HEK293 (cell line): ENCODE results near the gene KLF11.

Experiments used
- CTCF ChIA-PET: fragments of 350-600 bp; formaldehyde crosslinking; extraction: SDS; loops from one replicate; lab custom pipeline; 2021; ENCODE audit warnings: antibody characterized with exemption; lab: Yijun Ruan, JAX
- POLR2A ChIA-PET: fragments of 300-600 bp; formaldehyde crosslinking; extraction: SDS; loops from one replicate; lab custom pipeline; 2020; ENCODE audit warnings: antibody characterized with exemption, inconsistent platforms; lab: Yijun Ruan, JAX
- H3K27ac ChIP-seq: fragments of 200-500 bp; sonication (Bioruptor generic); 2 replicates; pipeline ENCODE4 v1.5.1; 2014; ENCODE audit warnings: low read depth, low read length, control low read depth, inconsistent platforms; ENCODE audit errors: extremely low read depth
- H3K36me3 ChIP-seq, 2 experiments: fragments of 200-500 bp in 1 of 2; sonication (Bioruptor generic) in 1 of 2; 1 replicate in 1 of 2; 2 replicates in 1 of 2; pipeline ENCODE4 v1.5.1; 2014 to 2017; ENCODE audit warnings: inconsistent platforms in 2 of 2, low read length in 2 of 2; ENCODE audit not compliant: control insufficient read depth in 2 of 2, insufficient read depth in 1 of 2
- H3K4me1 ChIP-seq: fragments of 200-500 bp; sonication (Bioruptor generic); 2 replicates; pipeline ENCODE4 v1.5.1; 2014; ENCODE audit warnings: mild to moderate bottlenecking, low read length, inconsistent platforms; ENCODE audit not compliant: control insufficient read depth, insufficient read depth
- H3K4me3 ChIP-seq: 2 replicates; pipeline ENCODE4 v1.5.1; 2011; ENCODE audit warnings: low read depth, mild to moderate bottlenecking, control low read depth, low read length, moderate library complexity
- H3K9me3 ChIP-seq: fragments of 200-500 bp; sonication (Bioruptor generic); 2 replicates; pipeline ENCODE4 v1.5.1; 2014; ENCODE audit warnings: low read depth, low read length, inconsistent platforms; ENCODE audit not compliant: control insufficient read depth, insufficient read depth
- BCL6B ChIP-seq: fragments of 450-650 bp; formaldehyde crosslinking; IDR thresholded peaks from 2 replicates; pipeline ENCODE4 v1.5.1; 2017; ENCODE audit warnings: missing biosample characterization, missing genetic modification characterization
- GLIS2 ChIP-seq: fragments of 450-650 bp; formaldehyde crosslinking; IDR thresholded peaks from 2 replicates; pipeline ENCODE4 v1.5.1; 2016; ENCODE audit warnings: missing biosample characterization, missing genetic modification characterization
- HOXC10 ChIP-seq: sonication (generic); formaldehyde crosslinking; IDR thresholded peaks from 2 replicates; pipeline ENCODE4 v1.8.1; 2023; ENCODE audit warnings: mild to moderate bottlenecking, missing genetic modification reagents
- MZF1 ChIP-seq: fragments of 450-650 bp; formaldehyde crosslinking; IDR thresholded peaks from 2 replicates; pipeline ENCODE4 v1.5.1; 2017; ENCODE audit warnings: missing biosample characterization, missing genetic modification characterization, borderline replicate concordance
- OVOL3 ChIP-seq: fragments of 450-650 bp; formaldehyde crosslinking; IDR thresholded peaks from 2 replicates; pipeline ENCODE4 v1.5.1; 2016; ENCODE audit warnings: missing biosample characterization, missing genetic modification characterization
- RBAK ChIP-seq: fragments of 450-650 bp; formaldehyde crosslinking; IDR thresholded peaks from 2 replicates; pipeline ENCODE4 v1.5.1; 2016; ENCODE audit warnings: missing biosample characterization, missing genetic modification characterization
- ZBTB1 ChIP-seq: fragments of 450-650 bp; formaldehyde crosslinking; IDR thresholded peaks from 2 replicates; pipeline ENCODE4 v1.5.1; 2016; ENCODE audit warnings: missing biosample characterization, missing genetic modification characterization
- ZBTB11 ChIP-seq: fragments of 450-650 bp; formaldehyde crosslinking; conservative IDR thresholded peaks from 2 replicates; pipeline ENCODE4 v1.5.1; 2016; ENCODE audit warnings: low read depth, missing biosample characterization, missing genetic modification characterization
- ZNF10 ChIP-seq: fragments of 450-650 bp; formaldehyde crosslinking; IDR thresholded peaks from 2 replicates; pipeline ENCODE4 v1.5.1; 2017; ENCODE audit warnings: missing biosample characterization, missing genetic modification characterization
- ZNF138 ChIP-seq: fragments of 450-650 bp; formaldehyde crosslinking; IDR thresholded peaks from 2 replicates; pipeline ENCODE4 v1.5.1; 2016; ENCODE audit warnings: missing biosample characterization, missing genetic modification characterization, borderline replicate concordance
- ZNF155 ChIP-seq: fragments of 450-650 bp; formaldehyde crosslinking; IDR thresholded peaks from 2 replicates; pipeline ENCODE4 v1.5.1; 2016; ENCODE audit warnings: missing biosample characterization, missing genetic modification characterization
- ZNF266 ChIP-seq: fragments of 450-650 bp; formaldehyde crosslinking; IDR thresholded peaks from 2 replicates; pipeline ENCODE4 v1.5.1; 2016; ENCODE audit warnings: missing biosample characterization, missing genetic modification characterization, low read depth
- ZNF335 ChIP-seq: fragments of 450-650 bp; formaldehyde crosslinking; conservative IDR thresholded peaks from 2 replicates; pipeline ENCODE4 v1.5.1; 2016; ENCODE audit warnings: missing biosample characterization, missing genetic modification characterization
- ZNF473 ChIP-seq: fragments of 450-650 bp; formaldehyde crosslinking; IDR thresholded peaks from 2 replicates; pipeline ENCODE4 v1.5.1; 2017; ENCODE audit warnings: missing biosample characterization, missing genetic modification characterization
- ZNF48 ChIP-seq: fragments of 450-650 bp; formaldehyde crosslinking; IDR thresholded peaks from 2 replicates; pipeline ENCODE4 v1.5.1; 2016; ENCODE audit warnings: missing biosample characterization, missing genetic modification characterization
- ZNF561 ChIP-seq: fragments of 450-650 bp; IDR thresholded peaks from 2 replicates; pipeline ENCODE4 v1.5.1; 2018; ENCODE audit warnings: missing biosample characterization, missing genetic modification characterization, borderline replicate concordance
- ZNF610 ChIP-seq: fragments of 450-650 bp; formaldehyde crosslinking; IDR thresholded peaks from 2 replicates; pipeline ENCODE4 v1.5.1; 2016; ENCODE audit warnings: missing biosample characterization, missing genetic modification characterization, borderline replicate concordance
- ZNF654 ChIP-seq: fragments of 450-650 bp; formaldehyde crosslinking; IDR thresholded peaks from 2 replicates; pipeline ENCODE4 v1.5.1; 2016; ENCODE audit warnings: low read depth, missing biosample characterization, missing genetic modification characterization
- ZNF701 ChIP-seq: fragments of 450-650 bp; formaldehyde crosslinking; IDR thresholded peaks from 2 replicates; pipeline ENCODE4 v1.5.1; 2016; ENCODE audit warnings: missing biosample characterization, missing genetic modification characterization
- ZNF777 ChIP-seq: fragments of 450-650 bp; formaldehyde crosslinking; IDR thresholded peaks from 2 replicates; pipeline ENCODE4 v1.5.1; 2017; ENCODE audit warnings: missing biosample characterization, missing genetic modification characterization, borderline replicate concordance
- TF ChIP-seq, protein P1 (sequence below): fragments of 450-650 bp; formaldehyde crosslinking; IDR thresholded peaks from 2 replicates; pipeline ENCODE4 v1.5.1; 2016; ENCODE audit warnings: missing biosample characterization, missing genetic modification characterization, borderline replicate concordance

KLF11 gene

GRCh38 chr2:10003206-10004125 is 39.9 kb upstream of the KLF11 start:
- TF ChIP-seq ZBTB11 (tag by site-specific recombination) = no peak
- TF ChIP-seq ZNF266 = no peak
- no peak for TF ChIP-seq ZNF701
- TF ChIP-seq, protein P1, sequence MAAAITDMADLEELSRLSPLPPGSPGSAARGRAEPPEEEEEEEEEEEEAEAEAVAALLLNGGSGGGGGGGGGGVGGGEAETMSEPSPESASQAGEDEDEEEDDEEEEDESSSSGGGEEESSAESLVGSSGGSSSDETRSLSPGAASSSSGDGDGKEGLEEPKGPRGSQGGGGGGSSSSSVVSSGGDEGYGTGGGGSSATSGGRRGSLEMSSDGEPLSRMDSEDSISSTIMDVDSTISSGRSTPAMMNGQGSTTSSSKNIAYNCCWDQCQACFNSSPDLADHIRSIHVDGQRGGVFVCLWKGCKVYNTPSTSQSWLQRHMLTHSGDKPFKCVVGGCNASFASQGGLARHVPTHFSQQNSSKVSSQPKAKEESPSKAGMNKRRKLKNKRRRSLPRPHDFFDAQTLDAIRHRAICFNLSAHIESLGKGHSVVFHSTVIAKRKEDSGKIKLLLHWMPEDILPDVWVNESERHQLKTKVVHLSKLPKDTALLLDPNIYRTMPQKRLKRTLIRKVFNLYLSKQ (tag by site-specific recombination) = no peak
- TF ChIP-seq OVOL3 (tag by site-specific recombination) = no peak
- no peak for TF ChIP-seq GLIS2 (tag by site-specific recombination)
- TF ChIP-seq ZNF654 (tag by site-specific recombination) = no peak
- no peak for TF ChIP-seq ZNF155 (tag by site-specific recombination)
- TF ChIP-seq BCL6B = no peak
- TF ChIP-seq ZNF10 (tag by site-specific recombination) = no peak
- no peak for TF ChIP-seq ZNF610 (tag by site-specific recombination)
- TF ChIP-seq ZBTB1 (tag by site-specific recombination) = no peak
- no peak for TF ChIP-seq ZNF138 (tag by site-specific recombination)
- no peak for TF ChIP-seq HOXC10
- TF ChIP-seq RBAK = no peak
- TF ChIP-seq ZNF335 (tag by site-specific recombination) = no peak
- TF ChIP-seq, all 188 proteins: peak for 0
- H3K36me3 ChIP-seq = peaks cover 13 to 29% of the 10 kb centered on the region in 2 experiments
- no peaks in the 10 kb centered on the region for H3K9me3 ChIP-seq
- ChIA-PET POLR2A (no interaction called here), CTCF (no interaction called here)
- no peaks in the 10 kb centered on the region for H3K4me1 ChIP-seq
- H3K4me3 ChIP-seq = no peak overlapping the region
- no peak overlapping the region for H3K27ac ChIP-seq

DNA sequence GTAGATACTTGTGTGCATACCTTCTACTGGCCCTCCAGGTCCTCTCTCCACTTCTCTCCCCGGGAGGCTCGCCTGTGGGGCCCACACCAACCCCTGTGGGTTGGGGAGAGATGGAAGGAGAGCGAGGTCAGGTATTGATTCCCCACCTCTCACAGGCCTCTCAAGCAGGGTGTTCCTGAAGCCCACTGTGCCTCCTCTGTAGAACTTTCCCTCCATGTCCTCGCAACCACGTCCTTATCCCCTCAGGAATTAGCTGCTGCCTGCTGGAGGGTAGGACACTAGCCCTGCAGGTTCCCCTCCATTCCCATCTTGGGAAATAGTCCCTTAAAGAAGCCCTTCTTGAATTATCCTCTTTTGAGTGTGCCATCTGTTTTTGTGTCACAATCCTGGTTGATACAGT is 38.9 kb upstream of the KLF11 start:
- POLR2A ChIA-PET = no interaction called here
- peaks cover 13 to 22% of the 10 kb centered on the region in 2 experiments for H3K36me3 ChIP-seq
- H3K27ac ChIP-seq = no peak overlapping the region
- no peaks in the 10 kb centered on the region for H3K9me3 ChIP-seq
- H3K4me3 ChIP-seq = no peak overlapping the region
- H3K4me1 ChIP-seq = no peaks in the 10 kb centered on the region
- no peak for TF ChIP-seq ZNF561 (tag by site-specific recombination)
- TF ChIP-seq ZNF473 (tag by site-specific recombination) = no peak
- TF ChIP-seq MZF1 = no peak
- no peak for TF ChIP-seq ZNF48 (tag by site-specific recombination)
- no peak for TF ChIP-seq ZNF777 (tag by site-specific recombination)
- TF ChIP-seq, all 188 proteins: peak for 0
- CTCF ChIA-PET = interaction anchor here (1.7 kb wide), 1 partner anchor 20 kb away, joined by 7 read pairs; no protein-coding TSS in a partner anchor
